Measurements from ENCODE around the gene GXYLT2. TPM values are rescaled to one million over a fixed set of nuclear protein-coding genes. Genes with fewer than 3 reads are reported as not detected.

Gene GXYLT2
- total and polyA plus RNA-seq, 2 donors (not counting 1 experiment from before 2014, with no cell fraction given) = not detected

DNA sequence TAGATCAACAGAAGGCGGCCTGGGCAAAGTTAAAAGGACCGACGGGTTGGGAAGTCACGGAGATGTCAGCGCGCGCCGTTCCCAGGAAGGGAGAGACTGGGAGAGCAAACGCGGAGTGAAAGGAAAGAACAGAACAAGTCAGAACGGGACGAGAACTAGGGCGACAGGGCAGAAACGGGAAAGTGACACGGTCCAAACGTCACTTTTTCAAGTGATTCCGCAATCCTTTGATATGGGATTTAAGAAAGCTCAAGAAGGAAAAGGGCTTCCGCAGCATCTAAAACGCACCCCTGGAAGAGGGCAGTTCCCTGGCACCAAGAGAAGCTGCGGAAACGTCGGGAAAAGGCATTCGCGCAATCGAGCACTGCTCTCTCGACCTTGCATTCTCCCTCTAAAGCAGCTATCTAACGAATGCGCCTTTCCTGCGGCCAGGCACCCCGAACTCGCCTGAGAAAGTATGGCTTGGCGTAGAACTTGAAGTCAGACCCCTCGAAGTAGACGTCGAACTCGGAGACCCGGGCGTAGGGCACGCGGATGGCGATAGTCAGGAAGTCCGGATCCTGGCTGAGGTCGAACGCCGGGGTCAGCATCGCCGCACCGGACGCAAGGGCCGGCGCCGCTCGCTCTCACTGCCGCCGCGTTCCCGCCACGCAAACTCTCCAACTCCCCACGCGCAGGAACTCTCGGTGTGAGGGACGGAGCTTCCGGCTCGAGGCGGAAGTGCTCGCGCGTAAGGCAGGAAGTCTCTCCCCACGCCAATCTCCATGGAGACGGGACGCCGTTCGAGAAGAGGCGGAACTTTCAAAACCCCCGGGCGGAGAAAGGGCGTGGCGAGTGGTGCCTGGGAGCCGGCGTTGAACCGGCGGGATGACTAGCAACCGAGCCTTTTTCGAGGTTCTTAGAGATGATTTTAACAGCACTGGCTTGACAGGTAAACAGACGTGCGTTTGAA lies 39.8 kb upstream of the GXYLT2 start, which contains the start of gene SHQ1:
Gene SHQ1, minus strand, starts transcription at position 695 of the 952 bp plus-strand sequence. Its CDS starts 105 bp downstream, at position 590.
- H3K4me3 Mint-ChIP-seq = peak within 1 kb of the TSS; percentile 93
- ChIA-PET CTCF (interaction anchor here (1.0 to 2.4 kb wide), 4 partner anchors 25 to 1137 kb away, joined by 3 to 8 read pairs (median 4); no protein-coding TSS in a partner anchor), POLR2A (no interaction called here)
- peak; percentile 94 for ATAC-seq (ENCODE audit: low read depth)
- intact Hi-C loops (cut with micrococcal nuclease) = loop anchor here (1.0 to 2.0 kb wide), 3 partner anchors 148 to 1125 kb away; partner anchors contain the start of genes PPP4R2 and RYBP
- peak; percentile 95 for DNase-seq
- H3K27me3 Mint-ChIP-seq = no peaks in the 10 kb centered on the region
- H3K79me2 ChIP-seq (ENCODE audit: control insufficient read depth, insufficient read depth, low read length) = peaks cover 19% of the 10 kb centered on the region
- H3K4me1 Mint-ChIP-seq = peaks cover 35% of the 10 kb centered on the region
- H3K9me3 Mint-ChIP-seq (ENCODE audit: insufficient read depth) = no peaks in the 10 kb centered on the region
- H3K27me3 ChIP-seq (replicated peaks in 1 of 4; ENCODE audit: control extremely low read depth in 1 of 4, control insufficient read depth in 3 of 4, insufficient read depth in 4 of 4, low read length in 3 of 4) = no peaks in the 10 kb centered on the region
- H2AFZ ChIP-seq (ENCODE audit: insufficient read depth, low read depth, low read length, poor library complexity, severe bottlenecking) = peak within 1 kb of the TSS; percentile 89
- peak within 1 kb of the TSS; percentile 68 for H3K9ac ChIP-seq (ENCODE audit: low read length)
- peak within 1 kb of the TSS; percentile 77 for H3K4me2 ChIP-seq (replicated peaks; ENCODE audit: low read depth, low read length, poor library complexity, severe bottlenecking)
- no peak for TF ChIP-seq EZH2 (IDR thresholded peaks at IDR 0.05; ENCODE audit: borderline replicate concordance, insufficient read depth, low read depth, low read length, poor library complexity, severe bottlenecking)
- no peak for TF ChIP-seq CTCF (IDR thresholded peaks at IDR 0.05)
- H3K4me3 ChIP-seq (ENCODE audit: control extremely low read depth in 1 of 5, extremely low read depth in 1 of 5, insufficient read depth in 1 of 5, low read depth in 2 of 5, low read length in 4 of 5) = peak within 1 kb of the TSS; percentile 67 to 92 (median 85)
- WGBS (ENCODE audit: insufficient coverage) = under 1% methylated on average over 86 of the region's 86 CpGs
- no peaks in the 10 kb centered on the region for H3K9me3 ChIP-seq (ENCODE audit: control extremely low read depth in 1 of 3, control insufficient read depth in 2 of 3, insufficient read depth in 1 of 3, low read length in 2 of 3)
- peaks cover 18 to 20% of the 10 kb centered on the region in 2 donors for H3K4me1 ChIP-seq (ENCODE audit: control insufficient read depth in 2 of 2, insufficient read depth in 2 of 2, low read length in 2 of 2)
- no peaks in the 10 kb centered on the region for H4K20me1 ChIP-seq (ENCODE audit: control insufficient read depth, insufficient read depth, low read length, poor library complexity, severe bottlenecking)
- H3K27ac Mint-ChIP-seq = peak within 1 kb of the TSS; percentile 82
- no peaks in the 10 kb centered on the region for H3K36me3 ChIP-seq (replicated peaks in 1 of 2; ENCODE audit: control extremely low read depth in 1 of 2, control insufficient read depth in 1 of 2, extremely low read depth in 1 of 2, insufficient read depth in 2 of 2, low read length in 1 of 2)
- peak within 1 kb of the TSS in 1 of 2 donors; percentile 50 for H3K27ac ChIP-seq (ENCODE audit: low read length in 2 of 2)

Data from B cell (primary cell).